Vagina (tissue), 2 donors: ENCODE measurements around the gene GIPC3.
"Not testable (repeated sequence)": the region's sequence is repeated elsewhere in the genome, so short reads cannot be mapped to it uniquely, and the experiment has no call there.

Source experiments
- CTCF ChIP-seq, 3 experiments: fragments of 450-650 bp in 2 of 3; fragments of 200-600 bp in 1 of 3; sonication (generic) in 1 of 3; IDR thresholded peaks; one replicate each; pipeline ENCODE4 v1.5.1; 2017 to 2019; ENCODE audit warnings: antibody characterized with exemption in 3 of 3, mild to moderate bottlenecking in 2 of 3, moderate library complexity in 2 of 3
- POLR2A ChIP-seq, 2 donors: fragments of 450-650 bp; IDR thresholded peaks; one replicate each; pipeline ENCODE4 v1.6.1; 2017; ENCODE audit warnings: antibody characterized with exemption in 2 of 2, mild to moderate bottlenecking in 2 of 2, moderate library complexity in 2 of 2

- not testable (repeated sequence) for TF ChIP-seq CTCF, POLR2A (IDR thresholded peaks at IDR 0.05)
These were observed 3.5 kb upstream of the GIPC3 start for GRCh38 chr19:3581792-3582191.
